Panc1 (cell line): ENCODE measurements around the gene EPB41L4B.

Experiments
- CTCF ChIP-seq: fragments of 450-650 bp; IDR thresholded peaks from 2 replicates; pipeline ENCODE4 v1.5.1; 2017; ENCODE audit warnings: mild to moderate bottlenecking
- POLR2AphosphoS5 ChIP-seq: IDR thresholded peaks from 2 replicates; pipeline ENCODE4 v1.6.1; 2012; ENCODE audit warnings: mild to moderate bottlenecking, low read depth, low read length, moderate library complexity
- REST ChIP-seq, 2 experiments: IDR thresholded peaks; 2 replicates each; pipeline ENCODE4 v1.6.1; 2011 to 2012; ENCODE audit warnings: low read depth in 2 of 2, control low read depth in 1 of 2, low read length in 1 of 2, mild to moderate bottlenecking in 1 of 2, moderate library complexity in 1 of 2; ENCODE audit not compliant: insufficient read depth in 1 of 2
- SIN3A ChIP-seq: IDR thresholded peaks from 2 replicates; pipeline ENCODE4 v1.6.1; 2012; ENCODE audit warnings: low read depth, mild to moderate bottlenecking, low read length, moderate library complexity, borderline replicate concordance; ENCODE audit not compliant: insufficient read depth
- TCF7L2 ChIP-seq: IDR thresholded peaks from 2 replicates; pipeline ENCODE4 v1.6.1; 2011; ENCODE audit warnings: mild to moderate bottlenecking, low read depth, low read length, inconsistent platforms

- TF ChIP-seq CTCF: no peak
- no peak for TF ChIP-seq POLR2AphosphoS5
- TF ChIP-seq REST (IDR thresholded peaks at IDR 0.05; ENCODE audit: insufficient read depth in 1 of 2, low read depth in 2 of 2, low read length in 1 of 2): peak in 1 of 2 experiments; percentile 36; a peak in 1 of 4 replicates
- TF ChIP-seq SIN3A: no peak
- TF ChIP-seq TCF7L2: no peak
These were observed 4.2 kb upstream of the EPB41L4B start for GRCh38 chr9:109325089-109325488.
